Activated CD8-positive, alpha-beta T cell treated with anti-CD3 and anti-CD28 coated beads for 36 hours (primary cell): ENCODE measurements around the gene CEP250. TPM values are rescaled to one million over a fixed set of nuclear protein-coding genes. Genes with fewer than 3 reads are reported as not detected.

ENCODE experiments used
- ATAC-seq: fragments of 200-7000 bp; cut with Tn5 transposase; one replicate; pipeline ENCODE4 v1.10.0; 2021; ENCODE audit warnings: mild to moderate bottlenecking, moderate library complexity
- CTCF ChIA-PET: fragments of 350-600 bp; sonication (Branson Sonifier 250); formaldehyde crosslinking; loops from one replicate; lab custom pipeline; 2021; ENCODE audit warnings: antibody characterized with exemption; lab: Charles Lee
- POLR2A ChIA-PET: fragments of 350-600 bp; sonication (Branson Sonifier 250); formaldehyde crosslinking; loops from one replicate; lab custom pipeline; 2021; ENCODE audit warnings: antibody characterized with exemption; lab: Charles Lee
- DNase-seq: peaks from one replicate; pipeline ENCODE4 v3.0.0-alpha.2; 2020
- H3K27ac Mint-ChIP-seq: one replicate; pipeline ENCODE4 v1.8.0; 2021; ENCODE audit warnings: mild to moderate bottlenecking, mixed read lengths
- H3K27me3 Mint-ChIP-seq: one replicate; pipeline ENCODE4 v1.8.0; 2021; ENCODE audit warnings: mixed read lengths
- H3K36me3 Mint-ChIP-seq: one replicate; pipeline ENCODE4 v1.8.0; 2021; ENCODE audit warnings: low read depth, mixed read lengths
- H3K4me1 Mint-ChIP-seq: one replicate; pipeline ENCODE4 v1.8.0; 2021; ENCODE audit warnings: low read depth, mixed read lengths
- H3K4me3 Mint-ChIP-seq: one replicate; pipeline ENCODE4 v1.8.0; 2021; ENCODE audit warnings: mild to moderate bottlenecking, moderate library complexity, mixed read lengths
- H3K9me3 Mint-ChIP-seq: one replicate; pipeline ENCODE4 v1.8.0; 2021; ENCODE audit warnings: mixed read lengths
- intact Hi-C: fragments of 100-400 bp; cut with micrococcal nuclease; formaldehyde crosslinking; loops from one replicate; pipeline ENCODE4 v1.10.0; 2022
- total RNA-seq, 2 experiments: library from RNA; stranded (reverse); gene quantifications; one replicate each; pipeline ENCODE4 v1.2.3, GENCODE V29; 2021
- TF ChIP-seq, protein P1 (sequence below): fragments of 200-600 bp; IDR thresholded peaks from one replicate; pipeline ENCODE4 v1.8.0; 2022; ENCODE audit warnings: antibody characterized with exemption, mild to moderate bottlenecking

CEP250 gene
- total RNA-seq, 2 experiments from 2014 or later = 56.0 to 60.3 TPM

DNA sequence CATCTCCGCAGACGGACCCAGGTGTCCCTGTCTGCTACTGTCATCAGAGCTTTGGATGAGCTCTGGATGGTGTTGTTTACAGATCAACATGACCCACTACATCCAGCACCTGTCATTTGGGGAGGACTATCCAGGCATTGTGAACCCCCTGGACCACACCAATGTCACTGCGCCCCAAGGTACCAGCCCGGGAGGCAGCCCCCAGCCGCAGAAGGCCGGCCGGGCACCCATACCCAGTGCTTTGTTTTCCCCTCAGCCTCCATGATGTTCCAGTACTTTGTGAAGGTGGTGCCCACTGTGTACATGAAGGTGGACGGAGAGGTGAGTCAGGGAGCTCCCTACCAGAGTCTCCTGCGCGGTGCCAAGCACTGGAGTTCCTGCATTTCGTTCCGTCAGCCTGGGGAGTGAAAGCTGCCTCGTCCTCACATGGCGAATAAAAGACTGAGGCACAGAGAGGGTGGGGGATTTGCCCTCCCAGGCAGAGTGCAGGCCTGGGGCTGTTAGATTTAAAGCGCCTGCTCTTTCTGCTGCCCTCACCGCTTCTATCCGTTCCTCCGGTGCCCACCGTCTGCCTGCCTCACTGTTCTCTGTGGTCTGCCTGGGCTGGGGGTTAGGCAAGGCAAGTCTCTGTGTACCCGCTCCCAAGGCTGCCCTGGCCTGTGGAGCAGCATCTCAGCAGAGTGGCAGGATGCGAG lies 100.7 kb downstream of the CEP250 start:
- ATAC-seq (no peak), DNase-seq (no peak)
- no peaks in the 10 kb centered on the region for H3K27me3 Mint-ChIP-seq
- H3K9me3 Mint-ChIP-seq = no peaks in the 10 kb centered on the region
- intact Hi-C loops = no loop called here
- no peak overlapping the region for H3K4me3 Mint-ChIP-seq
- POLR2A ChIA-PET = interaction anchor here (1.2 kb wide), 1 partner anchor 8 kb away, joined by 3 read pairs; no protein-coding TSS in a partner anchor
- no peak overlapping the region for H3K27ac Mint-ChIP-seq
- TF ChIP-seq, protein P1, sequence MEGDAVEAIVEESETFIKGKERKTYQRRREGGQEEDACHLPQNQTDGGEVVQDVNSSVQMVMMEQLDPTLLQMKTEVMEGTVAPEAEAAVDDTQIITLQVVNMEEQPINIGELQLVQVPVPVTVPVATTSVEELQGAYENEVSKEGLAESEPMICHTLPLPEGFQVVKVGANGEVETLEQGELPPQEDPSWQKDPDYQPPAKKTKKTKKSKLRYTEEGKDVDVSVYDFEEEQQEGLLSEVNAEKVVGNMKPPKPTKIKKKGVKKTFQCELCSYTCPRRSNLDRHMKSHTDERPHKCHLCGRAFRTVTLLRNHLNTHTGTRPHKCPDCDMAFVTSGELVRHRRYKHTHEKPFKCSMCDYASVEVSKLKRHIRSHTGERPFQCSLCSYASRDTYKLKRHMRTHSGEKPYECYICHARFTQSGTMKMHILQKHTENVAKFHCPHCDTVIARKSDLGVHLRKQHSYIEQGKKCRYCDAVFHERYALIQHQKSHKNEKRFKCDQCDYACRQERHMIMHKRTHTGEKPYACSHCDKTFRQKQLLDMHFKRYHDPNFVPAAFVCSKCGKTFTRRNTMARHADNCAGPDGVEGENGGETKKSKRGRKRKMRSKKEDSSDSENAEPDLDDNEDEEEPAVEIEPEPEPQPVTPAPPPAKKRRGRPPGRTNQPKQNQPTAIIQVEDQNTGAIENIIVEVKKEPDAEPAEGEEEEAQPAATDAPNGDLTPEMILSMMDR = no peak
- no peaks in the 10 kb centered on the region for H3K4me1 Mint-ChIP-seq
- CTCF ChIA-PET = interaction anchor here (0.9 kb wide), 2 partner anchors 11 to 93 kb away, joined by 3 read pairs; no protein-coding TSS in a partner anchor
- peaks cover 6% of the 10 kb centered on the region for H3K36me3 Mint-ChIP-seq

DNA sequence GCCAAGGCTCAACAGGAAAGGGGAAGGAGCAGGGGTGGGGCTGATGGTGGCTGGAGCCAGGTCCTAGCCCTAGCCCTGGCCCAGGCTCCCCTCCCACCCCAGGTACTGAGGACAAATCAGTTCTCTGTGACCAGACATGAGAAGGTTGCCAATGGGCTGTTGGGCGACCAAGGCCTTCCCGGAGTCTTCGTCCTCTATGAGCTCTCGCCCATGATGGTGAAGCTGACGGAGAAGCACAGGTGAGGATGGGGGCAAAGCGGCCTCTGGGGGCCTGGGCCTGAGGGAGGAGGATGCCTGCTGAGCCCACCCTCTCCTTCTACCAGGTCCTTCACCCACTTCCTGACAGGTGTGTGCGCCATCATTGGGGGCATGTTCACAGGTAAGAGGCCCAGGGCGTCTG lies 101.5 kb downstream of the CEP250 start:
- TF ChIP-seq, protein P1 = no peak
- CTCF ChIA-PET = no interaction called here
- H3K4me1 Mint-ChIP-seq = no peaks in the 10 kb centered on the region
- ATAC-seq = no peak
- H3K4me3 Mint-ChIP-seq = no peak overlapping the region
- DNase-seq = no peak
- H3K9me3 Mint-ChIP-seq = no peaks in the 10 kb centered on the region
- H3K36me3 Mint-ChIP-seq = peaks cover 6% of the 10 kb centered on the region
- H3K27me3 Mint-ChIP-seq = no peaks in the 10 kb centered on the region
- no peak overlapping the region for H3K27ac Mint-ChIP-seq
- POLR2A ChIA-PET = no interaction called here
- intact Hi-C loops = no loop called here

DNA sequence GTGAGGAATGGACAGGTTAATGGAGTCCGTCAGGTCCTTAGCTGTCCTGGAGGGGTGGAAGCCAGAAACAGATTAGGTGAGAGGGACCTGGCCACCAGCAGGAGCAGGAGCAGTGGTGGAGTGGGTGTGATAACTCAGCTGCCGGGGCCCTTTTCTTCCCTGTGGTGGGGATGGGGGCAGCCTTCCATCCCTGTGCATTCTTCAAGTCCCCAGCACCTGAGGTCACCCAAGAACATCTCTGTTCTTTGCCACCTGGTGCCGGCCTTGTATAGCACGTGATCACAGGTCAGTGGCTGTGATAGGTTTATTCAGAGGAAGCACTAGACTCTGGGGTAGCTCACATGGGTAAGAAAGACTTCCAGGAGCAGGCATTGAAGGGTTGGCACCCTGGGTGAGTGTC lies 103.1 kb downstream of the CEP250 start:
- H3K4me3 Mint-ChIP-seq = no peak overlapping the region
- no peak overlapping the region for H3K27ac Mint-ChIP-seq
- H3K9me3 Mint-ChIP-seq = no peaks in the 10 kb centered on the region
- H3K27me3 Mint-ChIP-seq = no peaks in the 10 kb centered on the region
- intact Hi-C loops = no loop called here
- DNase-seq (no peak), ATAC-seq (no peak)
- ChIA-PET CTCF (no interaction called here), POLR2A (interaction anchor here (1.4 kb wide), 1 partner anchor 16 kb away, joined by 3 read pairs; no protein-coding TSS in a partner anchor)
- H3K36me3 Mint-ChIP-seq = peaks cover 6% of the 10 kb centered on the region
- H3K4me1 Mint-ChIP-seq = no peaks in the 10 kb centered on the region
- TF ChIP-seq, protein P1 = no peak

GRCh38 chr20:35559042-35559693 lies 103.8 kb downstream of the CEP250 start:
- ChIA-PET CTCF (no interaction called here), POLR2A (interaction anchor here (1.4 kb wide), 1 partner anchor 15 kb away, joined by 3 read pairs; no protein-coding TSS in a partner anchor)
- no peaks in the 10 kb centered on the region for H3K4me1 Mint-ChIP-seq
- H3K9me3 Mint-ChIP-seq = no peaks in the 10 kb centered on the region
- ATAC-seq (no peak), DNase-seq (no peak)
- TF ChIP-seq, protein P1 = no peak
- no peaks in the 10 kb centered on the region for H3K27me3 Mint-ChIP-seq
- H3K36me3 Mint-ChIP-seq = peaks cover 6% of the 10 kb centered on the region
- H3K4me3 Mint-ChIP-seq = no peak overlapping the region
- H3K27ac Mint-ChIP-seq = no peak overlapping the region
- intact Hi-C loops = no loop called here

DNA sequence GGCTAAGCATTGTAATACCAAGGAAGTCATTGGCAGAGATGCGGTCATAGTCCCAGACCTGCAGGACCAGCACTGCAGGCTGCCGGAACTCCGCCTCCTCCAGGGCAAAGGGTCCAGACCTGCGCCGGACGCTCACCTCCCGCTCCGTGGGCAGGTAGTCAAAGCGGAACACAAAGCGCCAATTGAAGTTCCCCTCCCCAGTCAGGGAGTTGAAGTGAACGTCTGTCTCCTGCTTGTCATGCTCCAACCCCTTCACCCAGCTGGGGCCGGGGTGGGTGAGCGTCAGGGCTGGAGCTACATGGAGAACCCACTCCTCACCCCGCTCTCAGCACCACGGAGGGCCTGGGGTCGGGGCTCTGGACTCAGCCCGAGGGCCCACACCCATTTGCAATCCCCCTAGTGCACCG lies 104.7 kb downstream of the CEP250 start:
- DNase-seq = no peak
- CTCF ChIA-PET = no interaction called here
- Mint-ChIP-seq H3K27me3 (no peaks in the 10 kb centered on the region), H3K4me3 (no peak overlapping the region), H3K9me3 (no peaks in the 10 kb centered on the region), H3K4me1 (no peaks in the 10 kb centered on the region), H3K36me3 (peaks cover 3% of the 10 kb centered on the region), H3K27ac (no peak overlapping the region)
- no peak for ATAC-seq
- TF ChIP-seq, protein P1 = no peak
- intact Hi-C loops = no loop called here
- POLR2A ChIA-PET = no interaction called here
